ENCODE measurements around the gene PTPN22.

The PTPN22 gene

GRCh38 chr1:113800487-113800886, 71.0 kb downstream of the PTPN22 start:
- POLR2A ChIA-PET = no interaction called here
- no peak for DNase-seq (ENCODE audit: extremely low spot score)
- CTCF ChIA-PET = no interaction called here
- no peak for TF ChIP-seq HDGF (IDR thresholded peaks at IDR 0.05; ENCODE audit: borderline replicate concordance)
- TF ChIP-seq BHLHE40 (IDR thresholded peaks at IDR 0.05; ENCODE audit: borderline replicate concordance) = no peak
- TF ChIP-seq ZNF384 (IDR thresholded peaks at IDR 0.05) = no peak
- no peak for TF ChIP-seq SUZ12 (IDR thresholded peaks at IDR 0.05)
- TF ChIP-seq PKNOX1 (IDR thresholded peaks at IDR 0.05) = no peak
- no peak for TF ChIP-seq NFRKB (IDR thresholded peaks at IDR 0.05)
- no peak for TF ChIP-seq SP1 (IDR thresholded peaks at IDR 0.05)
- TF ChIP-seq FOXA1 (IDR thresholded peaks at IDR 0.05) = no peak
- no peak for TF ChIP-seq TARDBP (IDR thresholded peaks at IDR 0.05)
- no peak for TF ChIP-seq L3MBTL2 (conservative IDR thresholded peaks at IDR 0.05)
- TF ChIP-seq ARNT (IDR thresholded peaks at IDR 0.05) = no peak
- no peak for TF ChIP-seq ELF4 (IDR thresholded peaks at IDR 0.05)
- TF ChIP-seq FOXK2 (IDR thresholded peaks at IDR 0.05) = no peak
- no peak for TF ChIP-seq FOXM1 (IDR thresholded peaks at IDR 0.05; ENCODE audit: borderline replicate concordance)
- no peak for TF ChIP-seq CTBP1 (IDR thresholded peaks at IDR 0.05; ENCODE audit: borderline replicate concordance)
- TF ChIP-seq LEF1 (IDR thresholded peaks at IDR 0.05; ENCODE audit: borderline replicate concordance) = no peak

- POLR2A ChIA-PET = no interaction called here
- CTCF ChIA-PET = no interaction called here
- no peak for DNase-seq (ENCODE audit: extremely low spot score)
- TF ChIP-seq ELF4 (IDR thresholded peaks at IDR 0.05) = no peak
- no peak for TF ChIP-seq HDGF (IDR thresholded peaks at IDR 0.05; ENCODE audit: borderline replicate concordance)
- TF ChIP-seq FOXK2 (IDR thresholded peaks at IDR 0.05) = no peak
- TF ChIP-seq SP1 (IDR thresholded peaks at IDR 0.05) = no peak
- no peak for TF ChIP-seq L3MBTL2 (conservative IDR thresholded peaks at IDR 0.05)
- TF ChIP-seq FOXM1 (IDR thresholded peaks at IDR 0.05; ENCODE audit: borderline replicate concordance) = no peak
- TF ChIP-seq LEF1 (IDR thresholded peaks at IDR 0.05; ENCODE audit: borderline replicate concordance) = no peak
- no peak for TF ChIP-seq ARNT (IDR thresholded peaks at IDR 0.05)
- no peak for TF ChIP-seq CTBP1 (IDR thresholded peaks at IDR 0.05; ENCODE audit: borderline replicate concordance)
Observed at GRCh38 chr1:113797472-113797871, 74.0 kb downstream of the PTPN22 start.

GRCh38 chr1:113793878-113794834, 77.4 kb downstream of the PTPN22 start:
- no peak for DNase-seq (ENCODE audit: extremely low spot score)
- POLR2A ChIA-PET = no interaction called here
- no peak for TF ChIP-seq ZNF384 (IDR thresholded peaks at IDR 0.05)
- TF ChIP-seq FOXA1 (IDR thresholded peaks at IDR 0.05) = no peak
- CTCF ChIA-PET = no interaction called here

GRCh38 chr1:113792986-113793385, 78.5 kb downstream of the PTPN22 start:
- CTCF ChIA-PET = no interaction called here
- TF ChIP-seq SUZ12 (IDR thresholded peaks at IDR 0.05) (no peak), NFRKB (IDR thresholded peaks at IDR 0.05) (no peak), HDGF (IDR thresholded peaks at IDR 0.05; ENCODE audit: borderline replicate concordance) (no peak), ZNF384 (IDR thresholded peaks at IDR 0.05) (no peak), SP1 (IDR thresholded peaks at IDR 0.05) (no peak), ELF4 (IDR thresholded peaks at IDR 0.05) (no peak), PKNOX1 (IDR thresholded peaks at IDR 0.05) (no peak), FOXK2 (IDR thresholded peaks at IDR 0.05) (no peak), FOXA1 (IDR thresholded peaks at IDR 0.05) (no peak), BHLHE40 (IDR thresholded peaks at IDR 0.05; ENCODE audit: borderline replicate concordance) (no peak), ARNT (IDR thresholded peaks at IDR 0.05) (no peak), L3MBTL2 (conservative IDR thresholded peaks at IDR 0.05) (no peak), TARDBP (IDR thresholded peaks at IDR 0.05) (no peak)
- DNase-seq (ENCODE audit: extremely low spot score) = no peak
- POLR2A ChIA-PET = interaction anchor here (1.0 kb wide), 1 partner anchor 19 kb away, joined by 3 read pairs; the partner anchor contains the start of gene RSBN1

- no peak for TF ChIP-seq ZNF384 (IDR thresholded peaks at IDR 0.05)
- no peak for TF ChIP-seq SUZ12 (IDR thresholded peaks at IDR 0.05)
- TF ChIP-seq PKNOX1 (IDR thresholded peaks at IDR 0.05) = no peak
- TF ChIP-seq FOXK2 (IDR thresholded peaks at IDR 0.05) = no peak
- no peak for TF ChIP-seq SP1 (IDR thresholded peaks at IDR 0.05)
- ChIA-PET CTCF (no interaction called here), POLR2A (interaction anchor here (1.0 kb wide), 1 partner anchor 20 kb away, joined by 3 read pairs; the partner anchor contains the start of gene RSBN1)
- no peak for DNase-seq (ENCODE audit: extremely low spot score)
Observed at GRCh38 chr1:113792471-113792870, 79.0 kb downstream of the PTPN22 start.

GRCh38 chr1:113788802-113789201, 82.7 kb downstream of the PTPN22 start:
- DNase-seq (ENCODE audit: extremely low spot score) = no peak
- ChIA-PET CTCF (no interaction called here), POLR2A (no interaction called here)
- TF ChIP-seq ELF4 (IDR thresholded peaks at IDR 0.05) (no peak), SUZ12 (IDR thresholded peaks at IDR 0.05) (no peak), BHLHE40 (IDR thresholded peaks at IDR 0.05; ENCODE audit: borderline replicate concordance) (no peak), PKNOX1 (IDR thresholded peaks at IDR 0.05) (no peak), CTBP1 (IDR thresholded peaks at IDR 0.05; ENCODE audit: borderline replicate concordance) (no peak), L3MBTL2 (conservative IDR thresholded peaks at IDR 0.05) (no peak), FOXK2 (IDR thresholded peaks at IDR 0.05) (no peak), FOXA1 (IDR thresholded peaks at IDR 0.05) (no peak), HDGF (IDR thresholded peaks at IDR 0.05; ENCODE audit: borderline replicate concordance) (no peak), LEF1 (IDR thresholded peaks at IDR 0.05; ENCODE audit: borderline replicate concordance) (no peak), SP1 (IDR thresholded peaks at IDR 0.05) (no peak), NFRKB (IDR thresholded peaks at IDR 0.05) (no peak)
